ENCODE measurements around the gene MYH4. TPM values are rescaled to one million over a fixed set of nuclear protein-coding genes. Genes with fewer than 3 reads are reported as not detected.

MYH4 gene
- polyA plus RNA-seq, 3 donors = not detected

- TF ChIP-seq, protein P1, sequence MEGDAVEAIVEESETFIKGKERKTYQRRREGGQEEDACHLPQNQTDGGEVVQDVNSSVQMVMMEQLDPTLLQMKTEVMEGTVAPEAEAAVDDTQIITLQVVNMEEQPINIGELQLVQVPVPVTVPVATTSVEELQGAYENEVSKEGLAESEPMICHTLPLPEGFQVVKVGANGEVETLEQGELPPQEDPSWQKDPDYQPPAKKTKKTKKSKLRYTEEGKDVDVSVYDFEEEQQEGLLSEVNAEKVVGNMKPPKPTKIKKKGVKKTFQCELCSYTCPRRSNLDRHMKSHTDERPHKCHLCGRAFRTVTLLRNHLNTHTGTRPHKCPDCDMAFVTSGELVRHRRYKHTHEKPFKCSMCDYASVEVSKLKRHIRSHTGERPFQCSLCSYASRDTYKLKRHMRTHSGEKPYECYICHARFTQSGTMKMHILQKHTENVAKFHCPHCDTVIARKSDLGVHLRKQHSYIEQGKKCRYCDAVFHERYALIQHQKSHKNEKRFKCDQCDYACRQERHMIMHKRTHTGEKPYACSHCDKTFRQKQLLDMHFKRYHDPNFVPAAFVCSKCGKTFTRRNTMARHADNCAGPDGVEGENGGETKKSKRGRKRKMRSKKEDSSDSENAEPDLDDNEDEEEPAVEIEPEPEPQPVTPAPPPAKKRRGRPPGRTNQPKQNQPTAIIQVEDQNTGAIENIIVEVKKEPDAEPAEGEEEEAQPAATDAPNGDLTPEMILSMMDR (IDR thresholded peaks at IDR 0.05) = no peak
- Mint-ChIP-seq H3K9me3 (peaks cover 0 to 2% (median 0%) of the 10 kb centered on the region in 7 donors), H3K27me3 (ENCODE audit: low read depth in 3 of 3) (peaks cover 4 to 8% (median 5%) of the 10 kb centered on the region in 3 donors), H3K4me3 (no peak overlapping the region), H3K4me1 (no peaks in the 10 kb centered on the region), H3K36me3 (no peaks in the 10 kb centered on the region), H3K27ac (no peak overlapping the region)
- no peaks in the 10 kb centered on the region for H3K27me3 ChIP-seq (ENCODE audit: control insufficient read depth in 2 of 2, insufficient read depth in 2 of 2, low read length in 2 of 2)
- H3K4me3 ChIP-seq (replicated peaks in 1 of 3; ENCODE audit: low read depth in 2 of 3, low read length in 3 of 3) = no peak overlapping the region
- H3K79me2 ChIP-seq (ENCODE audit: insufficient read depth, low read length) = no peaks in the 10 kb centered on the region
- DNase-seq = no peak
- no peak overlapping the region for H3K4me2 ChIP-seq (replicated peaks; ENCODE audit: extremely low read depth, low read length, poor library complexity, severe bottlenecking)
- no peaks in the 10 kb centered on the region for H3K4me1 ChIP-seq (ENCODE audit: control insufficient read depth in 1 of 2, insufficient read depth in 2 of 2, low read length in 2 of 2)
- no peaks in the 10 kb centered on the region for H3K36me3 ChIP-seq (replicated peaks in 1 of 2; ENCODE audit: control insufficient read depth in 1 of 2, insufficient read depth in 2 of 2, low read length in 2 of 2)
- no peak overlapping the region for H3K9ac ChIP-seq (ENCODE audit: insufficient read depth, low read length, poor library complexity, severe bottlenecking)
- no peaks in the 10 kb centered on the region for H4K20me1 ChIP-seq (ENCODE audit: insufficient read depth, low read length)
- H3K9me3 ChIP-seq (replicated peaks in 1 of 2; ENCODE audit: control insufficient read depth in 1 of 2, insufficient read depth in 1 of 2, low read length in 2 of 2) = no peaks in the 10 kb centered on the region
- 83% methylated on average over 1 of the region's 3 CpGs for WGBS (ENCODE audit: insufficient coverage)
- intact Hi-C loops (cut with micrococcal nuclease) = no loop called here
- no peak overlapping the region for H2AFZ ChIP-seq (ENCODE audit: insufficient read depth, low read depth, low read length, poor library complexity, severe bottlenecking)
- H3K27ac ChIP-seq (ENCODE audit: low read depth in 1 of 2, low read length in 2 of 2) = no peak overlapping the region
Observed at GRCh38 chr17:10417431-10417830, 51.9 kb downstream of the MYH4 start.

GRCh38 chr17:10415161-10415560 lies 54.2 kb downstream of the MYH4 start:
- Histone ChIP-seq H3K4me2 (replicated peaks; ENCODE audit: extremely low read depth, low read length, poor library complexity, severe bottlenecking) (no peak overlapping the region), H3K79me2 (ENCODE audit: insufficient read depth, low read length) (no peaks in the 10 kb centered on the region), H3K4me3 (replicated peaks in 1 of 3; ENCODE audit: low read depth in 2 of 3, low read length in 3 of 3) (no peak overlapping the region), H3K27me3 (ENCODE audit: control insufficient read depth in 2 of 2, insufficient read depth in 2 of 2, low read length in 2 of 2) (no peaks in the 10 kb centered on the region), H3K9ac (ENCODE audit: insufficient read depth, low read length, poor library complexity, severe bottlenecking) (no peak overlapping the region), H3K9me3 (replicated peaks in 1 of 2; ENCODE audit: control insufficient read depth in 1 of 2, insufficient read depth in 1 of 2, low read length in 2 of 2) (no peaks in the 10 kb centered on the region), H3K4me1 (ENCODE audit: control insufficient read depth in 1 of 2, insufficient read depth in 2 of 2, low read length in 2 of 2) (no peaks in the 10 kb centered on the region), H3K27ac (ENCODE audit: low read depth in 1 of 2, low read length in 2 of 2) (no peak overlapping the region), H4K20me1 (ENCODE audit: insufficient read depth, low read length) (no peaks in the 10 kb centered on the region), H2AFZ (ENCODE audit: insufficient read depth, low read depth, low read length, poor library complexity, severe bottlenecking) (no peak overlapping the region), H3K36me3 (replicated peaks in 1 of 2; ENCODE audit: control insufficient read depth in 1 of 2, insufficient read depth in 2 of 2, low read length in 2 of 2) (no peaks in the 10 kb centered on the region)
- Mint-ChIP-seq H3K4me1 (no peaks in the 10 kb centered on the region), H3K27ac (no peak overlapping the region), H3K9me3 (peaks cover 0 to 2% (median 0%) of the 10 kb centered on the region in 7 donors), H3K27me3 (ENCODE audit: low read depth in 3 of 3) (peaks cover 3 to 10% (median 4%) of the 10 kb centered on the region in 3 donors), H3K4me3 (no peak overlapping the region), H3K36me3 (no peaks in the 10 kb centered on the region)
- TF ChIP-seq, protein P1 (IDR thresholded peaks at IDR 0.05) = no peak
- WGBS (ENCODE audit: insufficient coverage) = 89% methylated on average over 4 of the region's 4 CpGs
- DNase-seq = no peak
- intact Hi-C loops (cut with micrococcal nuclease) = no loop called here
